ENCODE results near the gene CLCN7.
"Not testable (repeated sequence)": the region's sequence is repeated elsewhere in the genome, so short reads cannot be mapped to it uniquely, and the experiment has no call there.

CLCN7 gene

GRCh38 chr16:1442697-1443096 lies 32.1 kb downstream of the CLCN7 start:
- DNase-seq, result no peak

GRCh38 chr16:1441391-1441829 lies 33.4 kb downstream of the CLCN7 start:
- DNase-seq, result no peak

- not testable (repeated sequence) for DNase-seq
Measured at GRCh38 chr16:1439699-1440074, 35.1 kb downstream of the CLCN7 start.

GRCh38 chr16:1439058-1439698 lies 35.6 kb downstream of the CLCN7 start:
- DNase-seq, result no peak

- DNase-seq, result no peak
Measured at GRCh38 chr16:1438229-1439057, 36.4 kb downstream of the CLCN7 start.

- DNase-seq, result no peak
Measured at GRCh38 chr16:1437606-1438005, 37.2 kb downstream of the CLCN7 start.

GRCh38 chr16:1436731-1437355 lies 38.0 kb downstream of the CLCN7 start:
- DNase-seq, result no peak

- no peak for DNase-seq
Measured at GRCh38 chr16:1435921-1436697, 38.7 kb downstream of the CLCN7 start.

- DNase-seq, result no peak
Measured at GRCh38 chr16:1434644-1435592, 39.9 kb downstream of the CLCN7 start.

GRCh38 chr16:1433756-1434155 lies 41.1 kb downstream of the CLCN7 start:
- DNase-seq, result no peak

- DNase-seq, result no peak
Measured at GRCh38 chr16:1433263-1433560, 41.6 kb downstream of the CLCN7 start.

GRCh38 chr16:1432388-1433262 lies 42.2 kb downstream of the CLCN7 start:
- no peak for DNase-seq

- no peak for DNase-seq
Measured at GRCh38 chr16:1431497-1432270, 43.1 kb downstream of the CLCN7 start.

GRCh38 chr16:1430759-1431496 lies 43.9 kb downstream of the CLCN7 start, which contains the start of gene PERCC1:
Gene PERCC1, plus strand, starts transcription at chr16:1431078. Its CDS starts 1,516 bp downstream, at chr16:1432594.
- no peak for DNase-seq

- no peak for DNase-seq
Measured at GRCh38 chr16:1430214-1430758, 44.5 kb downstream of the CLCN7 start.

GRCh38 chr16:1429631-1430030 lies 45.2 kb downstream of the CLCN7 start:
- DNase-seq, result no peak

- DNase-seq, result no peak
Measured at GRCh38 chr16:1429012-1429411, 45.8 kb downstream of the CLCN7 start.

- no peak for DNase-seq
Measured at GRCh38 chr16:1428511-1428910, 46.3 kb downstream of the CLCN7 start.

All from NCI-H526 treated with DMSO at 0.1 percent for 48 hours (cell line).